Measurements from ENCODE around the gene ZFYVE19.
"Not testable (repeated sequence)": the region's sequence is repeated elsewhere in the genome, so short reads cannot be mapped to it uniquely, and the experiment has no call there.

The ZFYVE19 gene

DNA sequence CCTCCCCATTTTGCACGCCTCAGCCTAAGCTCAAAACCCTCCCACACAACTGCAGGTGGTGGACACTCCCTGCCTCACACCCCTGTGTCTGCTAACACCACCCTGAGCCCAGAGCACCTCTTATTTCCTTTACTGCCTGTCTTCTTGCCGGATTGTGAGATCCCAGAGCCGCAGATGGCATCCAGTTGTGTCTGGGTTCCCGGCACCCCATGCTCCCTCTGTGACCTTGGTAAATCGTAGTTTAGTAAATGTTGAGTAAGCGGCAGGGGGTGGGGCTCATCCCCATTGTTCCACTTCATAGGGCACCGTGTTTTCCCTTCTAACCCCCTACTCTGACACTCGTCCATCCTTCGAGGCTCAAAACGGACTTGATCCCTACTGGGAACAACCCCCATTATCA lies 51.8 kb downstream of the ZFYVE19 start:
- no peak overlapping the region for H3K4me3 ChIP-seq (ENCODE audit: low read depth, low read length)
- TF ChIP-seq, protein P1, sequence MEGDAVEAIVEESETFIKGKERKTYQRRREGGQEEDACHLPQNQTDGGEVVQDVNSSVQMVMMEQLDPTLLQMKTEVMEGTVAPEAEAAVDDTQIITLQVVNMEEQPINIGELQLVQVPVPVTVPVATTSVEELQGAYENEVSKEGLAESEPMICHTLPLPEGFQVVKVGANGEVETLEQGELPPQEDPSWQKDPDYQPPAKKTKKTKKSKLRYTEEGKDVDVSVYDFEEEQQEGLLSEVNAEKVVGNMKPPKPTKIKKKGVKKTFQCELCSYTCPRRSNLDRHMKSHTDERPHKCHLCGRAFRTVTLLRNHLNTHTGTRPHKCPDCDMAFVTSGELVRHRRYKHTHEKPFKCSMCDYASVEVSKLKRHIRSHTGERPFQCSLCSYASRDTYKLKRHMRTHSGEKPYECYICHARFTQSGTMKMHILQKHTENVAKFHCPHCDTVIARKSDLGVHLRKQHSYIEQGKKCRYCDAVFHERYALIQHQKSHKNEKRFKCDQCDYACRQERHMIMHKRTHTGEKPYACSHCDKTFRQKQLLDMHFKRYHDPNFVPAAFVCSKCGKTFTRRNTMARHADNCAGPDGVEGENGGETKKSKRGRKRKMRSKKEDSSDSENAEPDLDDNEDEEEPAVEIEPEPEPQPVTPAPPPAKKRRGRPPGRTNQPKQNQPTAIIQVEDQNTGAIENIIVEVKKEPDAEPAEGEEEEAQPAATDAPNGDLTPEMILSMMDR (IDR thresholded peaks at IDR 0.05; ENCODE audit: low read depth, low read length): no peak
- DNase-seq (ENCODE audit: low read depth, low spot score): no peak
- in situ Hi-C loops (cut with HindIII; ENCODE audit: low sequenced_read_pairs): no loop called here

DNA sequence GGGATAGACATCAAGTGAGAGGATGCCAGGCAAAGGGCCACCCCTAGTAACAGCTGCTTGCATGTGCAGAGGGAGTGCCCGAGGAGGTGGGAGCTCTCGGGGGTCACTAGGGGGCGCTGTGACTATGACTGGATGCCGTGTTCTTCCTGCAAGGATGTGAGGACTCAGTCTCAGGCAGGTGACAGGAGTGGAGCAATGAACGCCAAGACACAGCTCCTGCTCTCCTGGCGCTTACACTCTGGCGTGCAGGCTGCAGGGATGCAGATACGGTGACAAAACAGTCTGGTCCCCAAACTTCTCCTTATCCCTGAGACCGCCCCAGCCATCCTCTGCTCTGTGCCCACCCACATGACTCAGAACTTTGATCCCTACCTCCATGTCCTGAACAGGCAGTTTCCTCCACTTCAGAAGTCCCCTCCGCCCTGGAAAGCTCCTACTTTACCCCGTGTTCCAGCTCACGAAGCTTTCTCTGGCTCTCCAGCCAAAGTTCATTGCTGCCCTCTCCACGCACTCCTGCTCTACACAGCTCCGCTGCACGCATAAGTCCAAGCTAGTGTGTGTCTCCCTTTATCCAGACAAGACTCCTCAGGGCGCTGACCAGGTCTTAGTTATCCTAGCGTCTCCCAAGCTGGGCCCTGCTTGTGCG lies 52.4 kb downstream of the ZFYVE19 start:
- TF ChIP-seq, protein P1 (IDR thresholded peaks at IDR 0.05; ENCODE audit: low read depth, low read length): peak; percentile 92
- DNase-seq (ENCODE audit: low read depth, low spot score): peak; percentile 73
- no peak overlapping the region for H3K4me3 ChIP-seq (ENCODE audit: low read depth, low read length)
- in situ Hi-C loops (cut with HindIII; ENCODE audit: low sequenced_read_pairs): no loop called here

DNA sequence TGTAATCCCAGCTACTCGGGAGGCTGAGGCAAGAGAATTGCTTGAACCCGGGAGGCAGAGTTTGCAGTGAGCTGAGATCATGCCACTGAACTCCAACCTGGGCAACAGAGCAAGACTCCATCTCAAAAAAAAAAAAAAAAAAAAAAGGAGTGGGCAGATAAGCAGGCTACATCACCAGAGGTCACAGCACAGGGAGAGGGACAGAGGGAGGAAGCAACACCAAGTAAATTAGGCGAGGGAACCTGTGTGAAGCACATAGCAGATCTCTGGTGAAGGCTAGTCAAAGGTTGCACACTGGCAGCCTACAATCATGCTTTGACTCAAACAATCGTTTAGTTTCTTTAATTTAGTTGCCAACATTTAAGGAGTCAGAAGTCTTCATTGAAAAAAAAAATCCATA lies 54.3 kb downstream of the ZFYVE19 start:
- DNase-seq (ENCODE audit: low read depth, low spot score); in situ Hi-C loops (cut with HindIII; ENCODE audit: low sequenced_read_pairs); H3K4me3 ChIP-seq (ENCODE audit: low read depth, low read length): not testable (repeated sequence)

DNA sequence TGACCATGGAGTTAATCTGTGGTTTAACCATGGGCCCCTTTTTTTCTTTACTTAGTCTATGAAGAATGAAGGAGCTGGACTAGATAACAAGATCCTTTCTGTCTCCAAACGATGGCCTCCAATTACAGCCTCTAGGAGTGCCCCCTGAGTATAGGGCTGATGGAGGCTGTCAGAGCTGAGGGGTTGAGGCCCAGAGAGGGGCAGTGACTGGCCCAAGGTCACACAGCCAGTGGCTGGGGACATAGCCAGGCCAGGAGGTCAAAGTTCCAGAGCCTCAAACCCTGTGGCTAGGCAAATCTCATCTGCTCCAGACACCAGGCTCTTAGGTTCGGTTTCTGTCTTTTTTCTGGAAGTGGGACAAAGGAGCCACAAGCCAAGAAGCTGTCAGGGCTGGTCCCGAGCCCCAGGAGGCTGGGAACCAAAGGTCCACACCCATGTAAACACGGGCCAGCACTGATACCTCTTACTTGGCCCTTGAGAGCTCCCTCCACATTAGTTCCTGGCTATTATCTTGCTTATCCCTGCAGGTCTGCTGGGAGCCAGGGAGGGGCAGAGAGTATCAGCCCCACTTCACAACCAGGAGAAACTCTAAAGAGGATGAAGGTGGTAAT lies 56.9 kb downstream of the ZFYVE19 start:
- no peak for DNase-seq (ENCODE audit: low read depth, low spot score)
- in situ Hi-C loops (cut with HindIII; ENCODE audit: low sequenced_read_pairs): no loop called here
- TF ChIP-seq, protein P1 (IDR thresholded peaks at IDR 0.05; ENCODE audit: low read depth, low read length): no peak
- H3K4me3 ChIP-seq (ENCODE audit: low read depth, low read length): no peak overlapping the region

All from astrocyte of the spinal cord (primary cell).